PC-3 (cell line): ENCODE data around the gene ABCC11. TPM values are rescaled to one million over a fixed set of nuclear protein-coding genes. Genes with fewer than 3 reads are reported as not detected.

Source experiments
- ATAC-seq: fragments of 200-7000 bp; cut with Tn5 transposase; 2 replicates; pipeline ENCODE4 v1.9.1; 2020; ENCODE audit warnings: mild to moderate bottlenecking, moderate library complexity
- BruUV-seq: library from RNA; stranded (reverse); fragments of 400-500 nt; replicated peaks from 2 replicates; lab custom pipeline; 2021; lab: Mats Ljungman, UMichigan
- CTCF ChIA-PET: fragments of 300-600 bp; sonication (Branson Sonifier 250); formaldehyde crosslinking; loops from one replicate; lab custom pipeline; 2022; ENCODE audit warnings: antibody characterized with exemption; lab: Charles Lee
- POLR2A ChIA-PET: fragments of 300-600 bp; sonication (Branson Sonifier 250); formaldehyde crosslinking; loops from one replicate; lab custom pipeline; 2022; ENCODE audit warnings: antibody characterized with exemption; ENCODE audit not compliant: unreplicated experiment; lab: Charles Lee
- DNase-seq: peaks from one replicate; pipeline ENCODE4 v3.0.0-alpha.2; 2015
- H2AFZ ChIP-seq: fragments of 300-600 bp; sonication (generic); 2 replicates; pipeline ENCODE4 v1.6.0; 2016; ENCODE audit warnings: antibody characterized with exemption, low read length
- H3F3A ChIP-seq: fragments of 300-600 bp; sonication (generic); one replicate; pipeline ENCODE4 v1.6.0; 2017; ENCODE audit warnings: antibody characterized with exemption, low read length, control low read depth, mild to moderate bottlenecking; ENCODE audit not compliant: unreplicated experiment
- H3K27ac ChIP-seq: fragments of 300-600 bp; sonication (generic); 2 replicates; pipeline ENCODE4 v1.5.1; 2016; ENCODE audit warnings: mild to moderate bottlenecking, low read length
- H3K27me3 ChIP-seq: fragments of 300-600 bp; sonication (generic); 2 replicates; pipeline ENCODE4 v1.6.1; 2016; ENCODE audit warnings: low read length, mixed read lengths
- H3K36me3 ChIP-seq: fragments of 300-600 bp; sonication (generic); 2 replicates; pipeline ENCODE4 v1.6.1; 2016; ENCODE audit warnings: low read depth, mixed run types, low read length, mixed read lengths
- H3K4me1 ChIP-seq: fragments of 300-600 bp; sonication (generic); 2 replicates; pipeline ENCODE4 v1.5.1; 2016; ENCODE audit warnings: low read length; ENCODE audit not compliant: insufficient read depth
- H3K4me2 ChIP-seq: fragments of 300-600 bp; sonication (generic); 2 replicates; pipeline ENCODE4 v1.6.0; 2016; ENCODE audit warnings: low read length
- H3K4me3 ChIP-seq: fragments of 300-600 bp; sonication (generic); 2 replicates; pipeline ENCODE4 v1.5.1; 2016; ENCODE audit warnings: mild to moderate bottlenecking, low read length, mixed read lengths
- H3K79me2 ChIP-seq: fragments of 300-600 bp; sonication (generic); 2 replicates; pipeline ENCODE4 v1.6.1; 2017; ENCODE audit warnings: low read length, mixed read lengths
- H3K9ac ChIP-seq: fragments of 300-600 bp; sonication (generic); 2 replicates; pipeline ENCODE4 v1.6.0; 2016; ENCODE audit warnings: mild to moderate bottlenecking, low read length
- H3K9me2 ChIP-seq: fragments of 300-600 bp; sonication (generic); replicated peaks from 2 replicates; pipeline ENCODE4 v1.6.1; 2016; ENCODE audit warnings: mixed run types, low read length, mixed read lengths
- H3K9me3 ChIP-seq: fragments of 300-600 bp; sonication (generic); 2 replicates; pipeline ENCODE4 v1.6.1; 2016; ENCODE audit warnings: low read length, mixed read lengths
- H4K20me1 ChIP-seq: fragments of 300-600 bp; sonication (generic); 2 replicates; pipeline ENCODE4 v1.6.1; 2016; ENCODE audit warnings: low read length, mixed read lengths
- EZH2 ChIP-seq: fragments of 300-600 bp; sonication (generic); IDR thresholded peaks from one replicate; pipeline ENCODE4 v1.6.1; 2017; ENCODE audit warnings: antibody characterized with exemption, mild to moderate bottlenecking, low read length; ENCODE audit not compliant: unreplicated experiment
- EZH2phosphoT487 ChIP-seq: fragments of 300-600 bp; sonication (generic); IDR thresholded peaks from 2 replicates; pipeline ENCODE4 v1.6.1; 2018; ENCODE audit warnings: mild to moderate bottlenecking, antibody characterized with exemption, low read length, borderline replicate concordance
- intact Hi-C: fragments of 100-400 bp; cut with micrococcal nuclease; formaldehyde crosslinking; loops from 2 replicates; pipeline ENCODE4 v1.9.0; 2023
- total RNA-seq: library from RNA; depleted of rRNA; stranded (reverse); fragments of >200 nt; gene quantifications from 2 replicates; pipeline ENCODE4 v1.2.3, GENCODE V29; 2014
- TF ChIP-seq, protein P1 (sequence below): fragments of 300-600 bp; sonication (generic); conservative IDR thresholded peaks from 2 replicates; pipeline ENCODE4 v1.5.1; 2017; ENCODE audit warnings: antibody characterized with exemption, low read depth, mild to moderate bottlenecking, low read length

Gene ABCC11
- total RNA-seq, 1 experiment from 2014 or later: 0.26 TPM

DNA sequence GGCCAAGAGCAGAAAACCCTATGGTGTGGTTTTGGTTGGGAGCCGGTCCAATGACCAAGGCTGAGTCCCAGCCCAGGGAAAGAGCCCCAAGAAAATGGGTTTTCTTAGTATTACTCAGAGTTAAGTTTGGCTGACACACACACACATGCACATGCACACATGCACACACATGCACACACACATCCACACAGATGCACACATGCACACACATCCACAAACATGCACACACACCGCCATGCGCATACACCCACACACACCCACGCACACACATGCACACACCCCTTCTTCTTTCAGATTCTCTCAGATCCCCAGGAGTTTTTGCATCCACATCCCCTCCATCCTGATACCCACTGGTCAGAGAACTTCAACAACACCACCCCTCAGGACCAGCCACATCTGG is 100.6 kb downstream of the ABCC11 start:
- TF ChIP-seq, protein P1, sequence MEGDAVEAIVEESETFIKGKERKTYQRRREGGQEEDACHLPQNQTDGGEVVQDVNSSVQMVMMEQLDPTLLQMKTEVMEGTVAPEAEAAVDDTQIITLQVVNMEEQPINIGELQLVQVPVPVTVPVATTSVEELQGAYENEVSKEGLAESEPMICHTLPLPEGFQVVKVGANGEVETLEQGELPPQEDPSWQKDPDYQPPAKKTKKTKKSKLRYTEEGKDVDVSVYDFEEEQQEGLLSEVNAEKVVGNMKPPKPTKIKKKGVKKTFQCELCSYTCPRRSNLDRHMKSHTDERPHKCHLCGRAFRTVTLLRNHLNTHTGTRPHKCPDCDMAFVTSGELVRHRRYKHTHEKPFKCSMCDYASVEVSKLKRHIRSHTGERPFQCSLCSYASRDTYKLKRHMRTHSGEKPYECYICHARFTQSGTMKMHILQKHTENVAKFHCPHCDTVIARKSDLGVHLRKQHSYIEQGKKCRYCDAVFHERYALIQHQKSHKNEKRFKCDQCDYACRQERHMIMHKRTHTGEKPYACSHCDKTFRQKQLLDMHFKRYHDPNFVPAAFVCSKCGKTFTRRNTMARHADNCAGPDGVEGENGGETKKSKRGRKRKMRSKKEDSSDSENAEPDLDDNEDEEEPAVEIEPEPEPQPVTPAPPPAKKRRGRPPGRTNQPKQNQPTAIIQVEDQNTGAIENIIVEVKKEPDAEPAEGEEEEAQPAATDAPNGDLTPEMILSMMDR: no peak
- no peak for TF ChIP-seq EZH2phosphoT487
- TF ChIP-seq EZH2: no peak
- ATAC-seq (no peak), DNase-seq (no peak)
- H3K4me3 ChIP-seq: no peak overlapping the region
- no peak overlapping the region for H2AFZ ChIP-seq
- no peak overlapping the region for H3K27ac ChIP-seq
- H3K4me1 ChIP-seq: no peaks in the 10 kb centered on the region
- H3K9ac ChIP-seq: no peak overlapping the region
- no peaks in the 10 kb centered on the region for H3K36me3 ChIP-seq
- H3K9me3 ChIP-seq: no peaks in the 10 kb centered on the region
- no peaks in the 10 kb centered on the region for H4K20me1 ChIP-seq
- intact Hi-C loops: no loop called here
- no peaks in the 10 kb centered on the region for H3F3A ChIP-seq
- CTCF ChIA-PET: no interaction called here
- POLR2A ChIA-PET: no interaction called here
- no TSS peak for BruUV-seq
- no peak overlapping the region for H3K4me2 ChIP-seq
- H3K9me2 ChIP-seq: no peaks in the 10 kb centered on the region
- no peaks in the 10 kb centered on the region for H3K27me3 ChIP-seq
- no peaks in the 10 kb centered on the region for H3K79me2 ChIP-seq

DNA sequence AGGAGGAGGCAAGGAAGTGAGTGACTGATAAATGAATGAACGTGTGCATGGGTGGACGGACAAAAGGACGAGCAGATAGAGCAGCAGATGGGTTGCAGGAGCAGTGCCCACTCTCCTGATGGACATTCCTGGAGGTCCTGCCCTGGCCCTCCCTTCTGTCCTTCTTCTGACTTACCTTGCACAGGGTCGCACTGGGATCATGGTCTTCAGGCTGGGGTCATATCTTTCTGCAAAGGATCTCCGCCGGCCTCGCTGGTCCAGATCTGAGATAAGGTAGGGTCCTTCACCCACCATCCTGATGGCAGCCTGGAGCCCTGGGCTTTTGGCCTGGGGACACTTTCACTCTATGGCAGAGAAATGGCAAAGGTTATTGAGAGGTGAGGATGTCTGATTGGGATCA is 101.2 kb downstream of the ABCC11 start:
- Histone ChIP-seq H3K9me2 (no peaks in the 10 kb centered on the region), H3F3A (no peaks in the 10 kb centered on the region), H3K4me2 (no peak overlapping the region), H4K20me1 (no peaks in the 10 kb centered on the region), H3K27me3 (no peaks in the 10 kb centered on the region), H2AFZ (no peak overlapping the region), H3K4me3 (no peak overlapping the region), H3K4me1 (no peaks in the 10 kb centered on the region), H3K9me3 (no peaks in the 10 kb centered on the region), H3K9ac (no peak overlapping the region), H3K79me2 (no peaks in the 10 kb centered on the region), H3K36me3 (no peaks in the 10 kb centered on the region), H3K27ac (no peak overlapping the region)
- DNase-seq (no peak), ATAC-seq (no peak)
- ChIA-PET POLR2A (no interaction called here), CTCF (no interaction called here)
- BruUV-seq: no TSS peak
- intact Hi-C loops: no loop called here
- TF ChIP-seq EZH2: no peak

DNA sequence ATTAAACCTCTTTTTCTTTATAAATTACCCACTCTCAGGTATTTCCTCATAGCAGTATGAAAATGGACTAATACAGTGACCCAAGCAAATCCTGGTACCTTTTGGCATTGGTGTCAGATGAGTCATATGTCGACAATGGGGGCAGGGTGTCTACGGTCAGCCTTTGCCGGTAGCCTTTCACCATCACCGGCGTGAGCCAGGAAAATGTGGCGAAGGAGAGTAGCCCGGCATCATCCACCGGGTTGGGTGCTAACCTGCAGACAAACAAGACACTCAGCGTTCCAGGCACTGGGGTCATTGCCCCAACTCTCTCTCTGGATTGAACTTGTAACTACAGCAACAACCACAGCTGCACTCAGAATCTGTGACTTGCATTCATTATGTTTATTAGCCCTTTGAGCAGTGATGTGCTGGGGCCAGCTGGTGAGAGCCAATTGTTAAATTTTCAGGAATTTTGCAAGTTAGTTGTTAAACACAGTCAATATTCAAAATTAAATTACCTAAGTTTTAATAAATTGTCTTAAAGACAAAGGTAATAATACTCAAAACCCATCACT is 103.4 kb downstream of the ABCC11 start:
- Histone ChIP-seq H3K79me2 (no peaks in the 10 kb centered on the region), H3K27me3 (no peaks in the 10 kb centered on the region), H3K4me1 (no peaks in the 10 kb centered on the region), H3K4me3 (no peak overlapping the region), H3K9me2 (no peaks in the 10 kb centered on the region), H3K36me3 (no peaks in the 10 kb centered on the region), H3K27ac (no peak overlapping the region), H2AFZ (no peak overlapping the region), H4K20me1 (no peaks in the 10 kb centered on the region), H3K9ac (no peak overlapping the region), H3K4me2 (no peak overlapping the region), H3K9me3 (no peaks in the 10 kb centered on the region), H3F3A (no peaks in the 10 kb centered on the region)
- no TSS peak for BruUV-seq
- intact Hi-C loops: no loop called here
- TF ChIP-seq, protein P1: no peak
- TF ChIP-seq EZH2phosphoT487: no peak
- no peak for TF ChIP-seq EZH2
- CTCF ChIA-PET: no interaction called here
- ATAC-seq: no peak
- POLR2A ChIA-PET: no interaction called here
- DNase-seq: no peak
